Mononuclear cell (primary cell): Measurements from ENCODE around the gene NUCB1. TPM values are rescaled to one million over a fixed set of nuclear protein-coding genes. Genes with fewer than 3 reads are reported as not detected.
"Not testable (repeated sequence)": the region's sequence is repeated elsewhere in the genome, so short reads cannot be mapped to it uniquely, and the experiment has no call there.

Experiments used
- H3K27me3 ChIP-seq: 2 replicates; pipeline ENCODE4 v1.6.0; 2011; ENCODE audit warnings: low read length, control low read depth; ENCODE audit not compliant: insufficient read depth
- H3K4me1 ChIP-seq: 2 replicates; pipeline ENCODE4 v1.5.1; 2011; ENCODE audit warnings: mild to moderate bottlenecking, low read length, control low read depth; ENCODE audit not compliant: insufficient read depth
- H3K4me3 ChIP-seq: 2 replicates; pipeline ENCODE4 v1.5.1; 2011; ENCODE audit warnings: mild to moderate bottlenecking, low read length, moderate library complexity
- H3K9me3 ChIP-seq: 2 replicates; pipeline ENCODE4 v1.5.1; 2011; ENCODE audit warnings: low read depth, mild to moderate bottlenecking, control low read depth, low read length
- total RNA-seq: library from RNA; depleted of rRNA; stranded (reverse); fragments of >200 nt; gene quantifications from one replicate; pipeline ENCODE4 v1.2.3, GENCODE V29; 2012

Gene NUCB1
- total RNA-seq, 1 donor: 166 TPM

- Histone ChIP-seq H3K4me1 (peaks cover 11% of the 10 kb centered on the region), H3K4me3 (no peak overlapping the region), H3K27me3 (no peaks in the 10 kb centered on the region), H3K9me3 (no peaks in the 10 kb centered on the region)
Measured at GRCh38 chr19:48883726-48884125, 16.4 kb upstream of the NUCB1 start.

- Histone ChIP-seq H3K4me3 (no peak overlapping the region), H3K4me1 (no peaks in the 10 kb centered on the region), H3K27me3 (no peaks in the 10 kb centered on the region), H3K9me3 (no peaks in the 10 kb centered on the region)
Measured at GRCh38 chr19:48887861-48888612, 12.1 kb upstream of the NUCB1 start.

GRCh38 chr19:48889496-48889895 lies 10.6 kb upstream of the NUCB1 start:
- not testable (repeated sequence) for H3K4me1 ChIP-seq, H3K4me3 ChIP-seq, H3K9me3 ChIP-seq, H3K27me3 ChIP-seq

GRCh38 chr19:48890551-48890950 lies 9.6 kb upstream of the NUCB1 start:
- Histone ChIP-seq H3K4me1 (no peaks in the 10 kb centered on the region), H3K9me3 (no peaks in the 10 kb centered on the region), H3K27me3 (peaks cover 15% of the 10 kb centered on the region), H3K4me3 (no peak overlapping the region)

GRCh38 chr19:48895226-48895625 lies 4.9 kb upstream of the NUCB1 start:
- peaks cover 11% of the 10 kb centered on the region for H3K4me1 ChIP-seq
- H3K9me3 ChIP-seq: no peaks in the 10 kb centered on the region
- H3K27me3 ChIP-seq: peaks cover 16% of the 10 kb centered on the region
- H3K4me3 ChIP-seq: no peak overlapping the region

- peaks cover 20% of the 10 kb centered on the region for H3K4me1 ChIP-seq
- peaks cover 16% of the 10 kb centered on the region for H3K27me3 ChIP-seq
- no peak overlapping the region for H3K4me3 ChIP-seq
- H3K9me3 ChIP-seq: no peaks in the 10 kb centered on the region
Measured at GRCh38 chr19:48896191-48896720, 3.9 kb upstream of the NUCB1 start.

GRCh38 chr19:48897181-48897580 lies 2.9 kb upstream of the NUCB1 start:
- peaks cover 16% of the 10 kb centered on the region for H3K27me3 ChIP-seq
- no peak overlapping the region for H3K4me3 ChIP-seq
- no peaks in the 10 kb centered on the region for H3K9me3 ChIP-seq
- peaks cover 29% of the 10 kb centered on the region for H3K4me1 ChIP-seq

- H3K4me1 ChIP-seq: peaks cover 38% of the 10 kb centered on the region
- peaks cover 12% of the 10 kb centered on the region for H3K27me3 ChIP-seq
- H3K4me3 ChIP-seq: peak overlapping the region; percentile 97
- not testable (repeated sequence) for H3K9me3 ChIP-seq
Measured at GRCh38 chr19:48899386-48899749, 744 bp upstream of the NUCB1 start.

GRCh38 chr19:48900477-48901406 lies 630 bp downstream of the NUCB1 start:
- Histone ChIP-seq H3K27me3 (no peaks in the 10 kb centered on the region), H3K4me3 (peak overlapping the region; percentile 97), H3K4me1 (peaks cover 38% of the 10 kb centered on the region), H3K9me3 (no peaks in the 10 kb centered on the region)

GRCh38 chr19:48902291-48902690 lies 2.2 kb downstream of the NUCB1 start:
- not testable (repeated sequence) for H3K4me3 ChIP-seq, H3K27me3 ChIP-seq, H3K9me3 ChIP-seq
- H3K4me1 ChIP-seq: peaks cover 34% of the 10 kb centered on the region

GRCh38 chr19:48903788-48904187 lies 3.7 kb downstream of the NUCB1 start:
- not testable (repeated sequence) for H3K4me3 ChIP-seq, H3K27me3 ChIP-seq, H3K9me3 ChIP-seq
- H3K4me1 ChIP-seq: peaks cover 37% of the 10 kb centered on the region

- no peak overlapping the region for H3K4me3 ChIP-seq
- H3K27me3 ChIP-seq: no peaks in the 10 kb centered on the region
- no peaks in the 10 kb centered on the region for H3K9me3 ChIP-seq
- H3K4me1 ChIP-seq: peaks cover 27% of the 10 kb centered on the region
Measured at GRCh38 chr19:48905664-48906063, 5.6 kb downstream of the NUCB1 start.

- no peaks in the 10 kb centered on the region for H3K27me3 ChIP-seq
- H3K4me1 ChIP-seq: peaks cover 20% of the 10 kb centered on the region
- no peaks in the 10 kb centered on the region for H3K9me3 ChIP-seq
- H3K4me3 ChIP-seq: no peak overlapping the region
Measured at GRCh38 chr19:48906324-48906723, 6.2 kb downstream of the NUCB1 start.

- Histone ChIP-seq H3K9me3 (no peaks in the 10 kb centered on the region), H3K4me3 (no peak overlapping the region), H3K27me3 (no peaks in the 10 kb centered on the region), H3K4me1 (peaks cover 7% of the 10 kb centered on the region)
Measured at GRCh38 chr19:48907671-48908070, 7.6 kb downstream of the NUCB1 start.

GRCh38 chr19:48909424-48910077 lies 9.4 kb downstream of the NUCB1 start:
- H3K4me1 ChIP-seq, H3K9me3 ChIP-seq, H3K4me3 ChIP-seq, H3K27me3 ChIP-seq: not testable (repeated sequence)
